ENCODE results near the gene SLC8A1. TPM values are rescaled to one million over a fixed set of nuclear protein-coding genes. Genes with fewer than 3 reads are reported as not detected.

SLC8A1 gene
- total RNA-seq, 1 donor from 2014 or later, result 53.8 TPM

- intact Hi-C loops (cut with DNase I), result no loop called here
- Histone ChIP-seq H3K27ac (no peak overlapping the region), H3K36me3 (no peaks in the 10 kb centered on the region), H3K9me3 (no peaks in the 10 kb centered on the region), H3K27me3 (no peaks in the 10 kb centered on the region), H3K4me1 (no peaks in the 10 kb centered on the region), H3K4me3 (no peak overlapping the region)
- no peak for TF ChIP-seq CTCF (IDR thresholded peaks at IDR 0.05)
- ATAC-seq, result no peak
- DNase-seq, result no peak
Measured at GRCh38 chr2:40268566-40268965, 183.3 kb downstream of the SLC8A1 start.

GRCh38 chr2:40266201-40266600 is 185.7 kb downstream of the SLC8A1 start:
- no peak for ATAC-seq
- DNase-seq, result no peak
- TF ChIP-seq CTCF (IDR thresholded peaks at IDR 0.05), result no peak
- Histone ChIP-seq H3K27me3 (no peaks in the 10 kb centered on the region), H3K9me3 (no peaks in the 10 kb centered on the region), H3K27ac (no peak overlapping the region), H3K4me1 (no peaks in the 10 kb centered on the region), H3K4me3 (no peak overlapping the region), H3K36me3 (no peaks in the 10 kb centered on the region)
- intact Hi-C loops (cut with DNase I), result no loop called here

- intact Hi-C loops (cut with DNase I), result no loop called here
- ATAC-seq, result no peak
- Histone ChIP-seq H3K36me3 (no peaks in the 10 kb centered on the region), H3K9me3 (no peaks in the 10 kb centered on the region), H3K27ac (no peak overlapping the region), H3K27me3 (no peaks in the 10 kb centered on the region), H3K4me3 (no peak overlapping the region), H3K4me1 (no peaks in the 10 kb centered on the region)
- no peak for DNase-seq
- no peak for TF ChIP-seq CTCF (IDR thresholded peaks at IDR 0.05)
Measured at GRCh38 chr2:40265602-40266001, 186.3 kb downstream of the SLC8A1 start.

- H3K9me3 ChIP-seq, result no peaks in the 10 kb centered on the region
- H3K4me3 ChIP-seq, result no peak overlapping the region
- intact Hi-C loops (cut with DNase I), result no loop called here
- ATAC-seq, result no peak
- H3K36me3 ChIP-seq, result no peaks in the 10 kb centered on the region
- TF ChIP-seq CTCF (IDR thresholded peaks at IDR 0.05), result no peak
- H3K27me3 ChIP-seq, result no peaks in the 10 kb centered on the region
- H3K27ac ChIP-seq, result no peak overlapping the region
- H3K4me1 ChIP-seq, result no peaks in the 10 kb centered on the region
- DNase-seq, result no peak
Measured at GRCh38 chr2:40261042-40261441, 190.8 kb downstream of the SLC8A1 start.

- no peaks in the 10 kb centered on the region for H3K36me3 ChIP-seq
- ATAC-seq, result no peak
- no peaks in the 10 kb centered on the region for H3K9me3 ChIP-seq
- no peaks in the 10 kb centered on the region for H3K27me3 ChIP-seq
- H3K4me3 ChIP-seq, result no peak overlapping the region
- TF ChIP-seq CTCF (IDR thresholded peaks at IDR 0.05), result no peak
- no peak overlapping the region for H3K27ac ChIP-seq
- no peaks in the 10 kb centered on the region for H3K4me1 ChIP-seq
- no peak for DNase-seq
- intact Hi-C loops (cut with DNase I), result no loop called here
Measured at GRCh38 chr2:40260437-40260836, 191.5 kb downstream of the SLC8A1 start.

GRCh38 chr2:40259900-40260299 is 192.0 kb downstream of the SLC8A1 start:
- no peaks in the 10 kb centered on the region for H3K27me3 ChIP-seq
- ATAC-seq (no peak), DNase-seq (no peak)
- H3K36me3 ChIP-seq, result no peaks in the 10 kb centered on the region
- intact Hi-C loops (cut with DNase I), result no loop called here
- no peak overlapping the region for H3K27ac ChIP-seq
- H3K9me3 ChIP-seq, result no peaks in the 10 kb centered on the region
- no peak overlapping the region for H3K4me3 ChIP-seq
- TF ChIP-seq CTCF (IDR thresholded peaks at IDR 0.05), result no peak
- H3K4me1 ChIP-seq, result no peaks in the 10 kb centered on the region
